Measurements from ENCODE around the gene RNF220. TPM values are rescaled to one million over a fixed set of nuclear protein-coding genes. Genes with fewer than 3 reads are reported as not detected.
A peak's percentile ranks its signal among the peaks of the same experiment; 100 is the strongest.

Gene RNF220
- total and polyA plus RNA-seq, 9 of the 15 experiments (the other 6 are each of a cell fraction or from before 2014, with no cell fraction given): 5.1 to 117 (median 66.9) TPM

GRCh38 chr1:44417351-44418021 lies 12.4 kb downstream of the RNF220 start:
- Histone ChIP-seq H2AFZ (ENCODE audit: low read depth, low read length) (no peak overlapping the region), H3K4me1 (replicated peaks in 1 of 2; ENCODE audit: control insufficient read depth in 2 of 2, insufficient read depth in 2 of 2, low read length in 2 of 2) (peaks cover 0 to 14% of the 10 kb centered on the region in 2 experiments; a peak in 1 of 5 replicates), H3K27me3 (ENCODE audit: control insufficient read depth in 2 of 2, insufficient read depth in 2 of 2, low read length in 2 of 2) (peaks cover 58 to 76% of the 10 kb centered on the region in 2 experiments), H3K4me3 (no peak overlapping the region), H3K9me1 (ENCODE audit: control insufficient read depth, insufficient read depth, low read length) (no peaks in the 10 kb centered on the region), H3K9me3 (replicated peaks; ENCODE audit: control insufficient read depth, insufficient read depth, low read depth, low read length) (no peaks in the 10 kb centered on the region), H3K79me2 (ENCODE audit: control insufficient read depth, insufficient read depth, low read length) (no peaks in the 10 kb centered on the region), H4K20me1 (replicated peaks; ENCODE audit: control insufficient read depth, insufficient read depth, low read length) (0 out of 2 replicates have a peak, but pooled peaks cover 4% of the 10 kb centered on the region), H3K36me3 (ENCODE audit: control insufficient read depth, insufficient read depth, low read length) (no peaks in the 10 kb centered on the region), H3K4me2 (ENCODE audit: insufficient read depth, low read length) (no peak overlapping the region), H3K9ac (ENCODE audit: insufficient read depth in 1 of 2, low read depth in 2 of 2, low read length in 2 of 2) (no peak overlapping the region), H3K27ac (ENCODE audit: extremely low read depth, low read depth, low read length) (no peak overlapping the region)
- 15% methylated on average over 45 of the region's 65 CpGs for WGBS (ENCODE audit: insufficient coverage, low coverage, missing lambda C conversion rate)
- intact Hi-C loops (cut with micrococcal nuclease): no loop called here
- TF ChIP-seq PCBP1 (IDR thresholded peaks at IDR 0.05; ENCODE audit: low read depth, low read length, poor library complexity, severe bottlenecking) (peak; percentile 66), NBN (IDR thresholded peaks at IDR 0.05; ENCODE audit: low read depth) (no peak), ZNF263 (CRISPR knock-in tag; IDR thresholded peaks at IDR 0.05; ENCODE audit: borderline replicate concordance) (peak; percentile 59; the same call in 1 of the 2 replicates), HNRNPLL (IDR thresholded peaks at IDR 0.05; ENCODE audit: low read depth, low read length, poor library complexity, severe bottlenecking) (peak; percentile 64), E2F8 (IDR thresholded peaks at IDR 0.05; ENCODE audit: low read depth, partially characterized antibody) (no peak)
- ATAC-seq (peak; percentile 72), DNase-seq (ENCODE audit: extremely low read depth in 1 of 4, low spot score in 3 of 4) (peak in 1 of 4 experiments; percentile 14), FAIRE-seq (no peak)
- ChIA-PET CTCF (ENCODE audit: low intra/inter-chr PET ratio) (no interaction called here), POLR2A (no interaction called here)
- in situ Hi-C loops (cut with MboI): no loop called here
- no TSS peak for BruUV-seq (replicated peaks)

Measured in K562 (cell line).